ENCODE results near the gene CSNK2B. TPM values are rescaled to one million over a fixed set of nuclear protein-coding genes. Genes with fewer than 3 reads are reported as not detected.

Gene CSNK2B
- total and polyA plus RNA-seq, 9 of the 15 experiments (the other 6 are each of a cell fraction or from before 2014, with no cell fraction given), result 120 to 1,126 (median 529) TPM

DNA sequence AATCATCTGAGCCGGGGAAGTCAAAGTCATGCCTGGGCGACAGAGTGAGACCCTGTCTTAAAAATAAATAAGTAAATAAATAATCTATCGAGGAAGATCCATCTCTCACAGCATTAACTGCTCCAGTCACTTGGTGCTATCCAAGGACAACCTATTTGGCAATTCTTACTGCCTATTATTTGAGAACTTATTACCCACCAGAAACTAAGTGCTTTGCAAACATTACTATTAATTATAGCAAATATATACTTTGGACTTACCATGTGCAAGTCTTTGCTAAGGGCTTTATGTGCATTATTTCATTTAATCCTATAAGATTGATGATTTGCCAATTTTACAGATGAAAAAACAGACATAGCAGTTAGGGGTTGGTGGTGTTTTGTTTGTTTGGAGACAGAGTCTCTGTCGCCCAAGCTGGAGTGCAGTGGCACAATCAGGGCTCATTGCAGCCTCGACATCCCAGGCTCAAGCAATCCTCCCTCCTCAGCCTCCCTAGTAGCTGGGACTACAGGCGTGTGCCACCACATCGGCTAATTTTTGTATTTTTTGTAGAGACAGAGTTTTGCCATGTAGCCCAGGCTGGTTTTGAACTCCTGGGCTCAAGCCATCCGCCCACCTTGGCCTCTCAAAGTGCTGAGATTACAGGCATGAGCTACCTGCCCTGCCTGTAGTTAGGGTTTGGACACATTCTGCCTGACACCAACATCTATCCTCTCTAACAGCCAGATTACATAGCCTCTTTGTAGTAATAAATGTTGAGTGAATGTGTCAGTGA lies 11.1 kb upstream of the CSNK2B start (continued):
- TF ChIP-seq, protein P1, sequence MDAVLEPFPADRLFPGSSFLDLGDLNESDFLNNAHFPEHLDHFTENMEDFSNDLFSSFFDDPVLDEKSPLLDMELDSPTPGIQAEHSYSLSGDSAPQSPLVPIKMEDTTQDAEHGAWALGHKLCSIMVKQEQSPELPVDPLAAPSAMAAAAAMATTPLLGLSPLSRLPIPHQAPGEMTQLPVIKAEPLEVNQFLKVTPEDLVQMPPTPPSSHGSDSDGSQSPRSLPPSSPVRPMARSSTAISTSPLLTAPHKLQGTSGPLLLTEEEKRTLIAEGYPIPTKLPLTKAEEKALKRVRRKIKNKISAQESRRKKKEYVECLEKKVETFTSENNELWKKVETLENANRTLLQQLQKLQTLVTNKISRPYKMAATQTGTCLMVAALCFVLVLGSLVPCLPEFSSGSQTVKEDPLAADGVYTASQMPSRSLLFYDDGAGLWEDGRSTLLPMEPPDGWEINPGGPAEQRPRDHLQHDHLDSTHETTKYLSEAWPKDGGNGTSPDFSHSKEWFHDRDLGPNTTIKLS (IDR thresholded peaks at IDR 0.05; ENCODE audit: borderline replicate concordance, low read depth), result no peak
- TF ChIP-seq CHD2 (IDR thresholded peaks at IDR 0.05; ENCODE audit: low read depth, low read length) (no peak), SMARCC2 (IDR thresholded peaks at IDR 0.05; ENCODE audit: low read depth) (no peak), THRAP3 (IDR thresholded peaks at IDR 0.05; ENCODE audit: borderline replicate concordance) (no peak), JUND (IDR thresholded peaks at IDR 0.05; ENCODE audit: borderline replicate concordance, low read depth, low read length) (no peak), JUND (tag; IDR thresholded peaks at IDR 0.05; ENCODE audit: borderline replicate concordance, low read depth, low read length) (no peak), TGIF2 (CRISPR knock-in tag; IDR thresholded peaks at IDR 0.05) (no peak), ZNF174 (CRISPR knock-in tag; IDR thresholded peaks at IDR 0.05) (0 out of 2 replicates have a peak, but pooled peaks have one; percentile 10), POLR2G (IDR thresholded peaks at IDR 0.05; ENCODE audit: low read depth, low read length) (no peak), TOE1 (IDR thresholded peaks at IDR 0.05; ENCODE audit: borderline replicate concordance) (no peak), TOE1 (CRISPR knock-in tag; IDR thresholded peaks at IDR 0.05; ENCODE audit: borderline replicate concordance, low read depth) (no peak), RUNX1 (IDR thresholded peaks at IDR 0.05; ENCODE audit: low read depth) (no peak), PTRF (tag; IDR thresholded peaks at IDR 0.05) (no peak), CEBPB (tag; IDR thresholded peaks at IDR 0.05) (no peak)
- TF ChIP-seq, protein P2, sequence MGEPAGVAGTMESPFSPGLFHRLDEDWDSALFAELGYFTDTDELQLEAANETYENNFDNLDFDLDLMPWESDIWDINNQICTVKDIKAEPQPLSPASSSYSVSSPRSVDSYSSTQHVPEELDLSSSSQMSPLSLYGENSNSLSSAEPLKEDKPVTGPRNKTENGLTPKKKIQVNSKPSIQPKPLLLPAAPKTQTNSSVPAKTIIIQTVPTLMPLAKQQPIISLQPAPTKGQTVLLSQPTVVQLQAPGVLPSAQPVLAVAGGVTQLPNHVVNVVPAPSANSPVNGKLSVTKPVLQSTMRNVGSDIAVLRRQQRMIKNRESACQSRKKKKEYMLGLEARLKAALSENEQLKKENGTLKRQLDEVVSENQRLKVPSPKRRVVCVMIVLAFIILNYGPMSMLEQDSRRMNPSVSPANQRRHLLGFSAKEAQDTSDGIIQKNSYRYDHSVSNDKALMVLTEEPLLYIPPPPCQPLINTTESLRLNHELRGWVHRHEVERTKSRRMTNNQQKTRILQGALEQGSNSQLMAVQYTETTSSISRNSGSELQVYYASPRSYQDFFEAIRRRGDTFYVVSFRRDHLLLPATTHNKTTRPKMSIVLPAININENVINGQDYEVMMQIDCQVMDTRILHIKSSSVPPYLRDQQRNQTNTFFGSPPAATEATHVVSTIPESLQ (CRISPR knock-in tag; IDR thresholded peaks at IDR 0.05), result no peak
- TF ChIP-seq, protein P3, sequence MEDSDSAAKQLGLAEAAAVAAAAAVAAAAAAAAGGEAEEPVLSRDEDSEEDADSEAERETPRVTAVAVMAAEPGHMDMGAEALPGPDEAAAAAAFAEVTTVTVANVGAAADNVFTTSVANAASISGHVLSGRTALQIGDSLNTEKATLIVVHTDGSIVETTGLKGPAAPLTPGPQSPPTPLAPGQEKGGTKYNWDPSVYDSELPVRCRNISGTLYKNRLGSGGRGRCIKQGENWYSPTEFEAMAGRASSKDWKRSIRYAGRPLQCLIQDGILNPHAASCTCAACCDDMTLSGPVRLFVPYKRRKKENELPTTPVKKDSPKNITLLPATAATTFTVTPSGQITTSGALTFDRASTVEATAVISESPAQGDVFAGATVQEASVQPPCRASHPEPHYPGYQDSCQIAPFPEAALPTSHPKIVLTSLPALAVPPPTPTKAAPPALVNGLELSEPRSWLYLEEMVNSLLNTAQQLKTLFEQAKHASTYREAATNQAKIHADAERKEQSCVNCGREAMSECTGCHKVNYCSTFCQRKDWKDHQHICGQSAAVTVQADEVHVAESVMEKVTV (CRISPR knock-in tag; IDR thresholded peaks at IDR 0.05), result 0 out of 2 replicates have a peak, but pooled peaks have one; percentile 22
